HG03159 (cell line): ENCODE data around the gene LTA.

ENCODE experiments used
- ATAC-seq: cut with Tn5 transposase; IDR thresholded peaks from one replicate; pipeline ENCODE4 v1.9.1; 2021; ENCODE audit warnings: mild to moderate bottlenecking, moderate library complexity; ENCODE audit not compliant: unreplicated experiment

Gene LTA

GRCh38 chr6:31568537-31568961, 3.5 kb upstream of the LTA start:
- ATAC-seq = peak; percentile 70

DNA sequence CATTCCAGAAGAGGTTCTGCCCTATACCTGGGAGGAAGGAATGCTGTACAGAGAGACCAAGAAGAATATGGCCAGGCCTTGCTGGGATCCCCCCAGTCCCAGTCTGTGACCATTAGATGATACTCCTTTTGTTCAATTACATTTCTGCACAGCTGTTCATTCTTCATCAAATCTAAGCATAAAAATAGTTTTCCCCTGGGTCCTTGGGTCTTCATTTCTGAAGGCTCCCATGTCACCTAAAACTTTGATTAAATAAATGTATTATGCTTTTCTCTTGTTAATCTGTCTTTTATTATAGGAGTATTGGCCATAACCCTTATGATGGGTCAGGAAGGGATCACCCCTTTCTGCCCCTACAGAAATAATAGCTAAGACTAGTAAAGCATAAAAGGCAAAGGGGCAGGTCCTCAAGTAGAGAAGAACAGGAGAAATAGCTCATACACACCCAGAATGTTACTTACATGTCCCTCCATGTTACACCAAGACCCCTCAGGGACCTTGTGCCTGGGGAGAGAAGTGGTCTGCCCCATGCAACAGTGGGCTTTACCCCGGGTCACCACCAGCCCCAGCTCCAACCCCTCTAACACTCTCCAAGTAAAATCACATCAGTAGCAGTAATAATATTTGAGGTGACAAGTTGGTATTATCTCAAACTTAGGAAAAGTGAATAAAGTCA, 2.1 kb upstream of the LTA start:
- no peak for ATAC-seq

- ATAC-seq = no peak
Observed at GRCh38 chr6:31573239-31574105, 1.4 kb downstream of the LTA start.

- ATAC-seq = no peak
Observed at GRCh38 chr6:31574106-31575061, 2.3 kb downstream of the LTA start.

DNA sequence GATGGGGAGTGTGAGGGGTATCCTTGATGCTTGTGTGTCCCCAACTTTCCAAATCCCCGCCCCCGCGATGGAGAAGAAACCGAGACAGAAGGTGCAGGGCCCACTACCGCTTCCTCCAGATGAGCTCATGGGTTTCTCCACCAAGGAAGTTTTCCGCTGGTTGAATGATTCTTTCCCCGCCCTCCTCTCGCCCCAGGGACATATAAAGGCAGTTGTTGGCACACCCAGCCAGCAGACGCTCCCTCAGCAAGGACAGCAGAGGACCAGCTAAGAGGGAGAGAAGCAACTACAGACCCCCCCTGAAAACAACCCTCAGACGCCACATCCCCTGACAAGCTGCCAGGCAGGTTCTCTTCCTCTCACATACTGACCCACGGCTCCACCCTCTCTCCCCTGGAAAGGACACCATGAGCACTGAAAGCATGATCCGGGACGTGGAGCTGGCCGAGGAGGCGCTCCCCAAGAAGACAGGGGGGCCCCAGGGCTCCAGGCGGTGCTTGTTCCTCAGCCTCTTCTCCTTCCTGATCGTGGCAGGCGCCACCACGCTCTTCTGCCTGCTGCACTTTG, 3.3 kb downstream of the LTA start, which contains the start of gene TNF:
TSS of gene TNF (plus strand) at position 231 of the 567 bp plus-strand sequence. CDS start at position 408, 177 bp downstream.
- no peak for ATAC-seq

- ATAC-seq = no peak
Observed at GRCh38 chr6:31575952-31576685, 4.0 kb downstream of the LTA start.

DNA sequence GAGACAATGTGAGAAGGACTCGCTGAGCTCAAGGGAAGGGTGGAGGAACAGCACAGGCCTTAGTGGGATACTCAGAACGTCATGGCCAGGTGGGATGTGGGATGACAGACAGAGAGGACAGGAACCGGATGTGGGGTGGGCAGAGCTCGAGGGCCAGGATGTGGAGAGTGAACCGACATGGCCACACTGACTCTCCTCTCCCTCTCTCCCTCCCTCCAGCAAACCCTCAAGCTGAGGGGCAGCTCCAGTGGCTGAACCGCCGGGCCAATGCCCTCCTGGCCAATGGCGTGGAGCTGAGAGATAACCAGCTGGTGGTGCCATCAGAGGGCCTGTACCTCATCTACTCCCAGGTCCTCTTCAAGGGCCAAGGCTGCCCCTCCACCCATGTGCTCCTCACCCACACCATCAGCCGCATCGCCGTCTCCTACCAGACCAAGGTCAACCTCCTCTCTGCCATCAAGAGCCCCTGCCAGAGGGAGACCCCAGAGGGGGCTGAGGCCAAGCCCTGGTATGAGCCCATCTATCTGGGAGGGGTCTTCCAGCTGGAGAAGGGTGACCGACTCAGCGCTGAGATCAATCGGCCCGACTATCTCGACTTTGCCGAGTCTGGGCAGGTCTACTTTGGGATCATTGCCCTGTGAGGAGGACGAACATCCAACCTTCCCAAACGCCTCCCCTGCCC, 4.9 kb downstream of the LTA start:
- ATAC-seq = no peak

DNA sequence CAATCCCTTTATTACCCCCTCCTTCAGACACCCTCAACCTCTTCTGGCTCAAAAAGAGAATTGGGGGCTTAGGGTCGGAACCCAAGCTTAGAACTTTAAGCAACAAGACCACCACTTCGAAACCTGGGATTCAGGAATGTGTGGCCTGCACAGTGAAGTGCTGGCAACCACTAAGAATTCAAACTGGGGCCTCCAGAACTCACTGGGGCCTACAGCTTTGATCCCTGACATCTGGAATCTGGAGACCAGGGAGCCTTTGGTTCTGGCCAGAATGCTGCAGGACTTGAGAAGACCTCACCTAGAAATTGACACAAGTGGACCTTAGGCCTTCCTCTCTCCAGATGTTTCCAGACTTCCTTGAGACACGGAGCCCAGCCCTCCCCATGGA, 5.5 kb downstream of the LTA start:
- ATAC-seq = no peak

GRCh38 chr6:31578184-31579118, 6.4 kb downstream of the LTA start:
- no peak for ATAC-seq

- ATAC-seq = no peak
Observed at GRCh38 chr6:31579119-31579505, 7.0 kb downstream of the LTA start.

DNA sequence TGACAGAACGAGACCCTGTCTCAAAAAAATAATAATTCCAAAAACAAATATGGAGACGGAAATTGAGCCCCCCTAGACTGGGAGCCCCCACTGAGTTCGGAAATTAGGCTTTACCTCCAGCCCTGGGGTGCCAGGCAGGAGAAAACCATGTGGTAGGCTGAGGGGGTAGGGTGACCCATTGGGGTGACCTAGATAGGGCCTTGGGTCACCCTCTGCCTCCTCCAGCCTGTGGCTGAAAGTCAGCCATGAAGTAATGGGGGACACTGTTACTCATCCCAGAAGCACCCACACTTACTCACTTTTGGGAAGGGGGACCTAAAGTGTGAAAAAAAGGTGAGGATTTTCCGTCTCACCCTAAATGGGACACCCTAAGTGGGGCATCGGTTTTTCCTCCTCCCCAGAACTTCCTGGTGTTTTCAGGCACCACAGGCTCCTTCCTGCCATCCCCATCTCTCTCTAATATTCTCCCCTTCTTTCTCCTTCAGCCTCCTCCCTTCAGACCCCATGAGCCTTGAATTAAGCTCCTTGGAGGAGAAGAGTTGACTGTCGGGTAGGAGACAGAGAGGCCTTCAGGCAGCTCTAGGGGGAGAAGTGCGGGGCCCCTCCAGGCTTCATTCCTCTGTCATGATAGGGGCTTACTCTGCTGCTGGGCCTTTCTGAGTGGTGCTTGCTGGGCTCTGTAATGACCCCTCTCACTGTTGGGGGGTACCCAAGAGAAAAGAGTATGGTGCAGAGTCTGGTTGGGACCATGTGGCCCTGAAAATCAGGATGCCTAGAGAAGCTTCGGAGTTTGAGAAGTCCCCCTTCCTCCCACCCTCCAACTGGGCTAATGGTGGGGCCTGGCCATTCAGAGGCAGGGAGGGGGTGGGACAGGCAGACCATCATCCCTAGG, 7.7 kb downstream of the LTA start:
- ATAC-seq = no peak

GRCh38 chr6:31580438-31580740, 8.3 kb downstream of the LTA start:
- no peak for ATAC-seq

- ATAC-seq = peak; percentile 53
Observed at GRCh38 chr6:31580807-31581433, 8.8 kb downstream of the LTA start.

- no peak for ATAC-seq
Observed at GRCh38 chr6:31581434-31582229, 9.5 kb downstream of the LTA start.

DNA sequence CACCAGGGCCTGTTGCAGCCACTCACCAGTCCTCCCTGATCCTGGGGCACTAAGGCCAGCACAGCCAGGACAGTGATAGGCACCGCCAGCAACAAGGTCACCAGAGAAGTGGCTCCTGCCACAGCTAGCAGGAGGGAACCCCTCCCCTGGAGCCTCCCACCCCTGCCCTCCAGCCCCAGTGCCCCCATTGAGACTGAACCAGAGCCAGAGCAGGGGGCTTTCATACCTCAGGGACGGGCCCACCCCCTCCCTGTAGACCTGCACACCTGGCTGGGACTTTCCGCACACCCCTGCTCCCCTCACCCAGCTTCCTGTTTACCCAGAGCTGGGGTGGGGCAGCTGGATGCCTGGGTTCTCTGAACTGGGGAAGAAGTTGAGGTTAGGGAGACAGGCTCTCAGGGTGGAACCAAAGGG, 10.1 kb downstream of the LTA start, which contains the start of gene LTB:
TSS of gene LTB (minus strand) at position 195 of the 414 bp plus-strand sequence. CDS start at position 188, 7 bp downstream.
- no peak for ATAC-seq

GRCh38 chr6:31585491-31585890, 13.4 kb downstream of the LTA start:
- no peak for ATAC-seq
